ENCODE data around the gene DSC1. TPM values are rescaled to one million over a fixed set of nuclear protein-coding genes. Genes with fewer than 3 reads are reported as not detected.

DSC1 gene
- total and polyA plus RNA-seq, 2 of the 8 experiments (the other 6 are each of a cell fraction or from before 2014, with no cell fraction given), result 0.02 TPM; not detected in 1

DNA sequence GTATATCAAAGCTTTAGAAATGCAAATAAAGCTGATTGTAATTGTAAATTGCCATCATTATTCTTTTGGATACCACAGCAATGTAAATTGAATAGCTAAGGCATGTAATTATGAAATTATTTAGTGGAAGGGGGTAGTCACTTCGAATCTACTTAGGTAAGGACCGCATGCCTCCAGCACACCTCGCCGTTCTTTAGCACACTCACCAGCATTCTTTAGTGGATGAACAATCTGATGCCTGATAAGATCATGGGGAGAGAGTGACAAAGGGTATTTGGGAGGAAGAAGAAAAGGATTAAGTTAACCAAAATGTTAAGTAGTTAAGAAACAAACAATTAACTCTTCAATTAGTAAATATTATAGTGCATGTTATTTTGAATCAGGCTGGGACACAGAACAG is 46.4 kb upstream of the DSC1 start:
- POLR2A ChIA-PET (ENCODE audit: partially characterized antibody), result no interaction called here
- DNase-seq (ENCODE audit: low read depth in 1 of 2, low spot score in 2 of 2) (no peak), FAIRE-seq (no peak)
- Histone ChIP-seq H3K9ac (replicated peaks in 1 of 4; ENCODE audit: extremely low read depth in 1 of 4, low read depth in 3 of 4, low read length in 3 of 4) (no peak overlapping the region), H4K91ac (replicated peaks; ENCODE audit: insufficient read length, low read length) (no peak overlapping the region), H3K23ac (ENCODE audit: insufficient read length) (no peak overlapping the region), H3K56ac (replicated peaks; ENCODE audit: insufficient read length, low read depth, low read length) (no peak overlapping the region), H3K4me3 (ENCODE audit: extremely low read depth in 1 of 4, insufficient read depth in 2 of 4, low read depth in 3 of 4, low read length in 4 of 4) (no peak overlapping the region), H3K79me1 (ENCODE audit: low read depth, low read length) (no peaks in the 10 kb centered on the region), H3K18ac (ENCODE audit: extremely low read depth, low read length) (no peak overlapping the region), H3K9me3 (ENCODE audit: insufficient read depth in 2 of 2, low read depth in 1 of 2, low read length in 1 of 2) (no peaks in the 10 kb centered on the region), H3K79me2 (ENCODE audit: control insufficient read depth in 1 of 2, insufficient read depth in 2 of 2, low read length in 2 of 2) (no peaks in the 10 kb centered on the region), H2BK15ac (ENCODE audit: low read length) (no peak overlapping the region), H3K27me3 (replicated peaks in 1 of 4; ENCODE audit: control insufficient read depth in 3 of 4, extremely low read depth in 1 of 4, insufficient read depth in 3 of 4, low read length in 3 of 4) (no peaks in the 10 kb centered on the region), H4K8ac (ENCODE audit: extremely low read depth, insufficient read depth, low read length) (no peak overlapping the region), H4K20me1 (replicated peaks in 1 of 2; ENCODE audit: control insufficient read depth in 1 of 2, insufficient read depth in 2 of 2, low read length in 2 of 2) (no peaks in the 10 kb centered on the region), H2BK120ac (replicated peaks; ENCODE audit: low read depth, low read length) (no peak overlapping the region), H2BK20ac (ENCODE audit: low read length) (no peak overlapping the region), H3K27ac (ENCODE audit: low read depth, low read length) (no peak overlapping the region), H3K14ac (ENCODE audit: insufficient read length) (no peak overlapping the region), H2AK5ac (ENCODE audit: low read depth, low read length) (no peak overlapping the region), H3K23me2 (ENCODE audit: low read depth, low read length) (no peaks in the 10 kb centered on the region; the same call in 1 of the 2 replicates), H2BK5ac (ENCODE audit: low read depth, low read length) (no peak overlapping the region), H3K4me1 (replicated peaks in 1 of 4; ENCODE audit: control insufficient read depth in 3 of 4, insufficient read depth in 4 of 4, low read length in 3 of 4) (peaks cover 0 to 3% (median 2%) of the 10 kb centered on the region in 4 experiments; a peak in 1 of 7 replicates), H3K4ac (replicated peaks; ENCODE audit: insufficient read length, low read depth, low read length) (no peak overlapping the region), H3K36me3 (ENCODE audit: control insufficient read depth in 2 of 4, insufficient read depth in 4 of 4, low read length in 3 of 4) (no peaks in the 10 kb centered on the region), H2BK12ac (ENCODE audit: low read depth, low read length) (no peak overlapping the region), H4K5ac (ENCODE audit: insufficient read length, low read depth, low read length) (no peak overlapping the region), H3K4me2 (ENCODE audit: insufficient read depth in 1 of 2, low read depth in 2 of 2, low read length in 2 of 2) (no peak overlapping the region), H2AFZ (ENCODE audit: low read length) (no peak overlapping the region)
- CTCF ChIA-PET (ENCODE audit: partially characterized antibody), result interaction anchor here (0.6 kb wide), 1 partner anchor 9 kb away, joined by 3 read pairs; no protein-coding TSS in a partner anchor
- TF ChIP-seq JUND (IDR thresholded peaks at IDR 0.05; ENCODE audit: low read length) (no peak), MAFK (IDR thresholded peaks at IDR 0.05; ENCODE audit: low read depth, low read length) (no peak), CHD2 (IDR thresholded peaks at IDR 0.05; ENCODE audit: low read length) (no peak), GABPA (IDR thresholded peaks at IDR 0.05; ENCODE audit: borderline replicate concordance, insufficient read depth, low read length) (no peak)
- 72% methylated on average over 4 of the region's 4 CpGs; no CpG with 5 or more reads in 1 of the 2 experiments for WGBS, 2 experiments (ENCODE audit: extremely low coverage in 1 of 2, insufficient coverage in 1 of 2, insufficient read length in 1 of 2, insufficient replicate concordance in 2 of 2, low coverage in 1 of 2, low lambda C conversion rate in 2 of 2, missing lambda C conversion rate in 1 of 2)
